Neuronal stem cell (in vitro differentiated cells): ENCODE measurements around the gene GPATCH3.
A peak's percentile ranks its signal among the peaks of the same experiment; 100 is the strongest.

Experiments used
- DNase-seq: peaks from one replicate; pipeline ENCODE4 v3.0.0-alpha.2; 2013; ENCODE audit warnings: low spot score
- H2AFZ ChIP-seq: one replicate; pipeline ENCODE4 v1.6.1; 2013; ENCODE audit warnings: mild to moderate bottlenecking, low read length, inconsistent platforms
- H2AK5ac ChIP-seq: 2 replicates; pipeline ENCODE4 v1.6.1; 2013; ENCODE audit warnings: low read depth, mild to moderate bottlenecking, inconsistent platforms, low read length, moderate library complexity, mixed read lengths
- H2BK120ac ChIP-seq: 2 replicates; pipeline ENCODE4 v1.6.1; 2013; ENCODE audit warnings: low read depth, mild to moderate bottlenecking, inconsistent platforms, low read length, moderate library complexity, mixed read lengths
- H2BK12ac ChIP-seq: one replicate; pipeline ENCODE4 v1.6.1; 2013; ENCODE audit warnings: low read length, inconsistent platforms
- H2BK15ac ChIP-seq: 2 replicates; pipeline ENCODE4 v1.6.1; 2013; ENCODE audit warnings: mild to moderate bottlenecking, low read length, inconsistent platforms, mixed read lengths
- H2BK5ac ChIP-seq: one replicate; pipeline ENCODE4 v1.6.1; 2013; ENCODE audit warnings: inconsistent platforms, mild to moderate bottlenecking, low read length, moderate library complexity
- H3K14ac ChIP-seq: one replicate; pipeline ENCODE4 v1.6.1; 2013; ENCODE audit warnings: low read length, inconsistent platforms
- H3K18ac ChIP-seq: 2 replicates; pipeline ENCODE4 v1.6.1; 2013; ENCODE audit warnings: low read length, inconsistent platforms
- H3K23ac ChIP-seq: 2 replicates; pipeline ENCODE4 v1.6.1; 2013; ENCODE audit warnings: low read depth, mild to moderate bottlenecking, mixed read lengths, low read length, inconsistent platforms; ENCODE audit not compliant: poor library complexity
- H3K27ac ChIP-seq: replicated peaks from 3 replicates; pipeline ENCODE4 v1.5.1; 2013; ENCODE audit warnings: low read length, inconsistent platforms
- H3K27me3 ChIP-seq, 3 experiments: 2 replicates each; pipeline ENCODE4 v1.6.1; 2013; ENCODE audit warnings: low read length in 3 of 3, mild to moderate bottlenecking in 2 of 3, inconsistent platforms in 1 of 3, low read depth in 1 of 3, mixed read lengths in 1 of 3, moderate library complexity in 1 of 3; ENCODE audit not compliant: control insufficient read depth in 3 of 3, insufficient read depth in 3 of 3
- H3K36me3 ChIP-seq, 2 donors: replicated peaks in 1 of 2; 2 replicates each; pipeline ENCODE4 v1.6.1; 2013; ENCODE audit warnings: low read length in 2 of 2; ENCODE audit not compliant: control insufficient read depth in 2 of 2, insufficient read depth in 2 of 2
- H3K4ac ChIP-seq: 2 replicates; pipeline ENCODE4 v1.6.1; 2013; ENCODE audit warnings: inconsistent platforms, mild to moderate bottlenecking, low read length, moderate library complexity
- H3K4me1 ChIP-seq, 2 donors: 1 replicate in 1 of 2; 2 replicates in 1 of 2; pipeline ENCODE4 v1.6.1; 2013; ENCODE audit warnings: low read length in 2 of 2, low read depth in 1 of 2; ENCODE audit not compliant: control insufficient read depth in 2 of 2, insufficient read depth in 1 of 2
- H3K4me2 ChIP-seq: one replicate; pipeline ENCODE4 v1.6.1; 2013; ENCODE audit warnings: mild to moderate bottlenecking, low read length, inconsistent platforms; ENCODE audit not compliant: insufficient read depth, poor library complexity, severe bottlenecking
- H3K4me3 ChIP-seq, 2 donors: 2 replicates each; pipeline ENCODE4 v1.5.1; 2013; ENCODE audit warnings: low read length in 2 of 2, mild to moderate bottlenecking in 2 of 2, inconsistent platforms in 1 of 2, moderate library complexity in 1 of 2
- H3K79me1 ChIP-seq: one replicate; pipeline ENCODE4 v1.6.1; 2013; ENCODE audit warnings: low read depth, mild to moderate bottlenecking, inconsistent platforms, low read length, moderate library complexity
- H3K9ac ChIP-seq: one replicate; pipeline ENCODE4 v1.6.1; 2013; ENCODE audit warnings: mild to moderate bottlenecking, low read depth, low read length, inconsistent platforms; ENCODE audit not compliant: poor library complexity
- H3K9me3 ChIP-seq, 2 donors: replicated peaks in 1 of 2; 2 replicates each; pipeline versions ENCODE3 to v1.6.1; 2013; ENCODE audit warnings: low read length in 2 of 2, mild to moderate bottlenecking in 2 of 2, inconsistent platforms in 1 of 2, low read depth in 1 of 2, mixed read lengths in 1 of 2, moderate library complexity in 1 of 2; ENCODE audit not compliant: control insufficient read depth in 2 of 2, insufficient read depth in 1 of 2
- H4K8ac ChIP-seq: one replicate; pipeline ENCODE4 v1.6.1; 2013; ENCODE audit warnings: low read depth, mild to moderate bottlenecking, inconsistent platforms, low read length, moderate library complexity
- H4K91ac ChIP-seq: one replicate; pipeline ENCODE4 v1.6.1; 2013; ENCODE audit warnings: low read length, low read depth, mild to moderate bottlenecking, inconsistent platforms; ENCODE audit not compliant: poor library complexity
- WGBS, 2 donors: extraction: QIAGEN DNeasy Blood & Tissue Kit; methylation state at CpG; one replicate each; pipeline ENCODE4 v1.1.7; 2013; ENCODE audit warnings: missing lambda C conversion rate in 2 of 2, mixed read lengths in 1 of 2; ENCODE audit not compliant: insufficient read length in 2 of 2, insufficient replicate concordance in 1 of 2; ENCODE audit errors: extremely low coverage in 2 of 2; 5-methylcytosine and 5-hydroxymethylcytosine counted together

GPATCH3 gene

DNA sequence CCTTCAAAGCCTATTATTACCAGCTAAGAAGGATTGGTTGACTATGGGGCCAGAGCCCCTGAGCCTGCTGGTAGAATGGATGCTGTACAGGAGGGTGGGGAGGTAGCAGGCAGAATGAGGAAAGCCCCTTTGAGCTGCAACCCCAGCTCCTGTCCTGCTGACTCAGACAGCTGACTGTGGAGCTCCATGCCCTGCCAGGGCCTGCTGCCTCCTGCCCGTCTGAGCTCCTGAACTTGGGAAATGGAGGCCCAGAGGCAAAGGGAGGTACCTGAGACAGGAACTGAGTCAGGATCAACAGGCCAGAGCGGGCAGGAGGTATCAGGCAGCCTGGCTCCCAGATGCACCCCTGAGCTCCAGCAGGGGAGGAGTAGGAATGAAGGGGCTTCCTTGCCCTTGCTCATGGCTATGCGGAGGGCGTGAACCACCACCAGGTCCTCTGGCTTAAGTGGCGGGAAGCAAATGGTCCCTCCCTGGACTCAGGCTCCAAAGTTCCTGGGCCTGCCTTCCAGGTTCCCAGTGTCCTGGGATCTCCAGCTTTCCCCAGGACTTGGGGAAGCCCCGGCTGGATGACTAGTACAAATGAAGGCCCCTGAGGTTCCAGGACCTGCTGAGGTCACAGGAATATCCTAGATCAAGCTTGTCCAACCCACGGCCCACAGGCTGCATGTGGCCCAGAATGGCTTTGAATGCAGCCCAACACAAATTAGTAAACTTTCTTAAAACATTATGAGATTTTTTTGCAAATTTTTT lies 41.2 kb downstream of the GPATCH3 start:
- Histone ChIP-seq H3K4ac (no peak overlapping the region), H3K14ac (peak overlapping the region; percentile 57), H4K8ac (peak overlapping the region; percentile 20), H3K9ac (no peak overlapping the region), H2BK15ac (peak overlapping the region; percentile 10), H3K23ac (no peak overlapping the region), H3K27ac (no peak overlapping the region), H2BK5ac (no peak overlapping the region), H2BK120ac (no peak overlapping the region), H2BK12ac (no peak overlapping the region), H3K36me3 (peaks cover 2 to 23% of the 10 kb centered on the region in 2 donors), H4K91ac (no peak overlapping the region), H3K27me3 (no peaks in the 10 kb centered on the region), H3K4me2 (no peak overlapping the region), H2AK5ac (no peak overlapping the region), H2AFZ (no peak overlapping the region), H3K18ac (peak overlapping the region; percentile 41), H3K4me1 (peaks cover 2 to 17% of the 10 kb centered on the region in 2 donors), H3K4me3 (no peak overlapping the region), H3K9me3 (no peaks in the 10 kb centered on the region), H3K79me1 (no peaks in the 10 kb centered on the region)
- no CpG with 5 or more reads among the region's 7 CpGs for WGBS, 2 donors
- no peak for DNase-seq

DNA sequence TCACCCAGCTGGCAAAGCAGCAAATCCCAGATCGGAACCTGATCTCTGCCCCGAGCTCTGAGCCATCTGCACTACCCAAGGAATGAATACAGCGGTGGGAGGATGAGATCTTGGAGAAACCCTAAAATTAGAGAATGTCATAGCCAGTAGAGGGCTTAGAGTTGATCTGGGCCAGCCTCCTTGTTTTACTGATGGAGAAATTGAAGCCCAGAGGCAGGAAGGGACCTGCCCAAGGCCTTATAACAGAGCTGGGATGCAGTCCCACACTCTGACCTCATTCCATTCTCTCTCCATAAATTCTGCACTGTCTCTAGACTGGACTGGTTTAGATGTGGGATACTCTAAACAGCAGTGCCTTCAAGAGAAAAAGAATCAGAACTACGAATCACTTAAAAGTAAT lies 42.1 kb downstream of the GPATCH3 start:
- no peak overlapping the region for H3K14ac ChIP-seq
- H3K23ac ChIP-seq = no peak overlapping the region
- H3K27me3 ChIP-seq = no peaks in the 10 kb centered on the region
- H2BK15ac ChIP-seq = no peak overlapping the region
- no peak overlapping the region for H3K27ac ChIP-seq
- H3K4me2 ChIP-seq = no peak overlapping the region
- no peak overlapping the region for H3K18ac ChIP-seq
- no peaks in the 10 kb centered on the region for H3K9me3 ChIP-seq
- H3K4me1 ChIP-seq = peaks cover 0 to 12% of the 10 kb centered on the region in 2 donors
- DNase-seq = no peak
- H2AFZ ChIP-seq = no peak overlapping the region
- no peak overlapping the region for H3K4ac ChIP-seq
- H2BK12ac ChIP-seq = no peak overlapping the region
- no peak overlapping the region for H4K91ac ChIP-seq
- WGBS, 2 donors = no CpG with 5 or more reads among the region's 4 CpGs
- no peak overlapping the region for H2AK5ac ChIP-seq
- no peak overlapping the region for H2BK120ac ChIP-seq
- no peaks in the 10 kb centered on the region for H3K79me1 ChIP-seq
- no peak overlapping the region for H3K4me3 ChIP-seq
- no peak overlapping the region for H3K9ac ChIP-seq
- H2BK5ac ChIP-seq = no peak overlapping the region
- peaks cover 7 to 32% of the 10 kb centered on the region in 2 donors for H3K36me3 ChIP-seq
- H4K8ac ChIP-seq = no peak overlapping the region

DNA sequence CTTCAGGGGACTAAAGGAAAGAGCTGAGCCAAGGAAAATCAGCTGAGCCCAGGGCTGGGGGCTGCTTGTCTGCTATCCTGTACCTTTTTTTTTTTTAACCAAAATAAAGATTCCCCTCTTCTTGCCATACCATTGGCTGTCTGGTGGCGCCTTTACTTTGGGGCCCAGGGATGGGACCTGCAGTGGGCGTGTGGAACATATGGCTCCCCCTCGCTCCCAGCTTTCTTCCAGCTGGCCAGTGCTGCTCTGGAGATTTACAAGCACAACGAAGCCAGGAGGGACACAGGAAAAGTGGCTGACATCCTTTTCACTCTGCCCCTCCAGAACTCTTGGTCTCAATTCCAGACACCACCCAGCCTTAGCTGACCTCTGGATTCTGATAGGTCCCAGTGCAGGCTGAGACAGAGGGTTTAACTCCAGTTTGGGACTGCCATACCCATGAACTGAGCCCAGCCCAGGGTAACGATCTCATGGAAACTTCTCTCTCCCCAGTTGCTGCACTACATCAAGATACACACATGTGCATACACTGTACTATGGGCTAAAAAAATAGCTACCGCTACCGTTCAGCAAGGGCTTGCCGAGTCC lies 42.7 kb downstream of the GPATCH3 start:
- Histone ChIP-seq H3K79me1 (no peaks in the 10 kb centered on the region), H2AK5ac (peak overlapping the region; percentile 57), H3K9me3 (no peaks in the 10 kb centered on the region), H3K27me3 (no peaks in the 10 kb centered on the region), H3K4me2 (no peak overlapping the region), H2BK12ac (no peak overlapping the region), H3K23ac (peak overlapping the region; percentile 1), H4K8ac (no peak overlapping the region), H3K4ac (no peak overlapping the region), H3K36me3 (peaks cover 10 to 38% of the 10 kb centered on the region in 2 donors), H3K14ac (no peak overlapping the region), H3K27ac (no peak overlapping the region), H2BK5ac (no peak overlapping the region), H3K4me3 (no peak overlapping the region), H3K9ac (no peak overlapping the region), H2AFZ (no peak overlapping the region), H2BK15ac (no peak overlapping the region), H3K18ac (no peak overlapping the region), H2BK120ac (no peak overlapping the region), H3K4me1 (peaks cover 0 to 11% of the 10 kb centered on the region in 2 donors), H4K91ac (no peak overlapping the region)
- WGBS, 2 donors = no CpG with 5 or more reads among the region's 8 CpGs
- DNase-seq = no peak

DNA sequence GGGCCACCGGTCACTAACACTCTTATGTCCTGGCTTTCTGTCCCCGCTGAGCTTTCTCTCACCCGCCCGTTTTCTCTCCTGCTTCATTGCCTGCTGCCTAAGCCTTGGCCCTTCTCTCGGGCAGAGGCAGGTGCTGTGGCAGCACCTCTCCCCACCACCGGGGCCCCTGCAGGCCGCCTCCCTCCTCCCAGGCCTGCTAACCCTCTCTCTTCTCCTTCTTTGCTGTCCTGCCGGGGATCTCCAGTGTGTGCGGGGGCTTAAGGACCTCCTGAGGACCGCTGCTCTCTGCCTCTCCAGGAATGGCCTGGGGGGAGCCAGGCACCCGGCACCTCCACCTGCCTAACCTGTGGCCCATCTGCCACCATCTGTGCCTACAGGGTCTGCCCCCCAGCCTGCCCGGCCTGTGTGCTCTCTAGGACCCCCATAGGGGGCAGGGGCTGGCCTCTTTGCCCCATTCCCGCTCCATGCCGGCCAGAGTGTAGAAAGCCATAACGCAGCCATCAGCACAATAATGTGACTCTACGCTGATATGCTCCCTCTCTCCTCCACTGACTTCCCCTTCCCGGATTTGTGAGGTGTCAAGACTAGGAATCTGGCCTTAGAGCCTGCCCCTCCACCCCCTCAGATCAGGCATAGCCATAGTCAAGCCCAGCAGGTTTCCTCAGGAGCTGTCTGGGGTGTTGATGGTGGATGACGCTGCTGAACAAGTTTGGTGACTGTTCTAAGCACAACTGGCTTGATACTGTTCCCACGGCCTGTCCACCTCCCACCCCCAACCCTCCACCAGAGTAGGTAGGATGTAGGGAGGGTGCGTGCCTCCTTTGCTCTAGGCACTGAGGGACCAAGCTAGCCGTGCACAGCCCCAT lies 43.4 kb downstream of the GPATCH3 start:
- Histone ChIP-seq H2BK12ac (no peak overlapping the region), H2BK15ac (no peak overlapping the region), H3K79me1 (no peaks in the 10 kb centered on the region), H2BK120ac (no peak overlapping the region), H3K4me2 (no peak overlapping the region), H3K4ac (no peak overlapping the region), H3K4me1 (peaks cover 0 to 9% of the 10 kb centered on the region in 2 donors), H3K27me3 (no peaks in the 10 kb centered on the region), H2AFZ (no peak overlapping the region), H2AK5ac (peak overlapping the region; percentile 57), H4K91ac (no peak overlapping the region), H3K14ac (no peak overlapping the region), H3K23ac (no peak overlapping the region), H4K8ac (no peak overlapping the region), H3K9ac (peak overlapping the region; percentile 71), H3K4me3 (no peak overlapping the region), H2BK5ac (peak overlapping the region; percentile 2), H3K27ac (no peak overlapping the region), H3K36me3 (peaks cover 14 to 46% of the 10 kb centered on the region in 2 donors), H3K9me3 (no peaks in the 10 kb centered on the region), H3K18ac (peak overlapping the region; percentile 52)
- no peak for DNase-seq
- no CpG with 5 or more reads among the region's 21 CpGs for WGBS, 2 donors
